ENCODE data around the gene CALML4.

- no peak for TF ChIP-seq CTCF (IDR thresholded peaks at IDR 0.05; ENCODE audit: low read length)
- TF ChIP-seq EZH2 (IDR thresholded peaks at IDR 0.05; ENCODE audit: borderline replicate concordance, low read length), result no peak
Measured at GRCh38 chr15:68196445-68197169, 8.5 kb downstream of the CALML4 start.

Data from OCI-LY1 (cell line).